Activated CD4-positive, alpha-beta T cell treated with anti-CD3 and anti-CD28 coated beads for 4 hours (primary cell): ENCODE measurements around the gene CHID1.

Source experiments
- DNase-seq, 2 donors: peaks; one replicate each; pipeline ENCODE4 v3.0.0-alpha.2; 2020

CHID1 gene

GRCh38 chr11:932435-932834 lies 21.8 kb upstream of the CHID1 start:
- no peak for DNase-seq

DNA sequence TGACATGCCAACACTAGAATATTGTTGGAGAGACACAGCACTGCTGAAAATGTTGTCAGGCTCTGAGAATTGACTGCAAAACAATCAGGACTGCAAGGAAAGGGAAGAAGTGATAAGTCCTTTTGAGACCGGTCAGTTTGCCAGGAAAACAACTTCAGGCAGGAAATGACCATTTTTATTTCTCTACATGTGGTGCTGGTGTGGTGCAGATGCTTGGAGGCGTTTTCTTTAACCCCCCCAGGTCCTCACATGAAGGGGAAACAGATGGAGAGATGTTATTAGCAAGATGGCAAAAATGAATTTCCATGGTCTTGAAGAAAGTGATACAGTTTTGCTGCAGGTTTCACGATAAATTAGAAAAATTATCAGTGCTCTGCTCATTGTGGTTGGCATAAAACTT lies 20.8 kb upstream of the CHID1 start:
- DNase-seq: no peak

- no peak for DNase-seq
These were observed 18.8 kb upstream of the CHID1 start for GRCh38 chr11:929405-929804.

DNA sequence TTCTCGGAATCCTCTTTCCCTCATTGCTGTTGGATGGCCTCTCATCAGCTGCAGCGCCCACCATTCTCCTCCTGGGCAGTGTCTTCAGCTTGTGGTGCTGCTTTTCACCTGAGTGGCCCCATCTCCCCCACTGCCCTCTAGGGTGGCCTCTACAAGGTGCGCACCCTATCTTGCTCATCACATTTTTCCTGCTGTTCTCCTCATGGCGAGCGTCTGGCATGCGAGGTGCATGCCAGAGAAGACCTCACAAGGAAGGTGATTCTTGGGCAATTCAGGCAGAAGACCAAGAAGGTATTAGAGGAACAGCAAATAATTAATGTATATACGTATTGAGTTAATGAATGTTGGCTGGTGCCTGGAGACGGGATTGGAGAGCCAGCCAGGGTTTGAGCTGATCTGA lies 18.2 kb upstream of the CHID1 start:
- DNase-seq: no peak

- peak; percentile 23 to 30 for DNase-seq
These were observed 17.3 kb upstream of the CHID1 start for GRCh38 chr11:927871-928270.

GRCh38 chr11:926341-926916 lies 15.8 kb upstream of the CHID1 start:
- DNase-seq: no peak

GRCh38 chr11:925496-926301 lies 15.1 kb upstream of the CHID1 start, which contains the start of gene AP2A2:
Gene AP2A2 (plus strand): TSS chr11:925870. CDS start chr11:926022, 152 bp downstream.
- peak; percentile 90 to 93 for DNase-seq

DNA sequence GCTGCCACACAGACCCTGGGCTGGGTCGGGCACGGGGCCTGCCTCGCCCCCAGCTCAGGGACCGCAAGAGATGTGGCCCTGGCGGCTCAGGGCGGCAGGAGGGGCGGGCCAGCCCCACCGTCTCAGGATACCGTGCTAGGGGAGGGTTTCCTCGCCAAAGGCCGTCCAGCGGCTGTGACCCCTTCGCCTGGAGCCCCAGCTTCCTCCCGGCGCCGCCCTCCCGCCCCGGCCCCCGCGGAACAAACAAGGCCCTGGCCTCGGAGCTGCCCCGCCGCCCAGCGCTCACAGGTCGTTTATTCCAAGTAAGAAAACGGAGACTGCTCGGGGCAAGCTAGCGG lies 14.5 kb upstream of the CHID1 start:
- DNase-seq: no peak

GRCh38 chr11:924406-925157 lies 14.0 kb upstream of the CHID1 start:
- DNase-seq: no peak

DNA sequence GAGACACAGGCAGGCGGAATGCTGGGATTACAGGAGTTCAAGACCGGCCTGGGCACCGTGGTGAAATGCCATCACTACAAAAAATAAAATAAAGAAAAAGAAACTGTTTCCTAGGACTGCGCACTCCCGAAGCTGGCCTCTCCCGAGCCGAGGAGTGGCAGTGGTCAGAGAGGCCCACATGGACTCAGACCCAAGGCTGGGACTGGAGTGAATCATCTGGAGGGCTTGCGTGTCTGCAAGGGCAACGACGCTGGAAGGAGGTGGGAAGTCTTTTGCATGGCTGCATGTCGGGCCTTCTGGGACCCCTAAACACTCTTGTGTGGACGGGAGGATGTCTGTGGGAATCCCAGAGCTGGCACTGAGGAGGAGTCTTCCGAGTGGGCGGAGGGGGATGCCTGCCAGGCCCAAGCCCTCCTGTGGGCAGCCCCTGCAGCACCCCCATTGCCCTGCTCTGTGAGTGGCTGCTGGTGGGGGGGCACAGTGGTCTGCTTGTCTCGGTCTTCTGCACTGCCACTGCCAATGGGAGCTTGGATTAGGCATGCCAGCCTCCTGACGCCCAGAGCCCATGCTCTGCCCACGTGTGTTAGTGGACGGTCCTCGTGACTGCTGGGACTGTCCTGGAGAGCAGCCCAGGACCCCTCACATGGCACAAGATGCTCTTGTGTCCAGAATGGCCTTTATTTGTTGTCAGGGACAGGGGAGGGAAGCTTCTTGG lies 13.2 kb upstream of the CHID1 start:
- DNase-seq: no peak

DNA sequence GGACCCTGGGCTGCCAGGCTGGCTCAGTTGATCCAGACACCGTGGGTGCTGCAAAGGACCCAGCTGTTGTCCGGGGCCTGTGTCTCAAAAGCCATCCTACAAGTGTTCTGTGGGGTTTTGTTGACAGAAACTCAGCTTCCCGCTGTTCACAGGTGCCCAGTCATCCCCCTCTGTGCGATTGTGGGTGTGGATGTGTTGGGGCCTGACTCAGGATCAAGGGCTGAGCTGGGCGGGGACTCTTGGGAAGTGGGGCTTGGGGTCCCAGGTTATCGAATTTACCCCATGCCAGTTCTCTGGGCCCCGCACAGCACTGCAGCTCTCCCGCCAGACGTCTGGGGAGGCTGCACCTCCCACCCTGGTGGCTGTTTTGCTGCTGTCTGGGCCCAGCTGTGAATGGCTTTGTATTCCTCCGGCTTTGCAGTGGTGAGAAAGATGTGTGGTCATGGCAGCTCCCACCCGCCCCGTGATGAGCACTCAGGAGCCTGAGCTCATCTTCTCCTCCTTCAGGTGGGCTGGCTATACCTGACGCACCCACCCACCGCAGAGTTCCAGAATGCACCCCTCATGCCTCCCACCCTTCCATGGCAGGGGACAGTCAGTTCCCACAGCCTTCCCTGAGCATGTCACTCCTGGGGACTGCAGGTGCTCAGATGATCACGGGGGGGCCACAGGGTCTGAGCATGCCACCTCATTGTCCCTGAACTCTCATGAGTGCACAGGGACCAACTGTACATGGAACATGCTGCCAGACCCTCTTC lies 11.5 kb upstream of the CHID1 start:
- DNase-seq: no peak

GRCh38 chr11:917426-917825 lies 6.8 kb upstream of the CHID1 start:
- no peak for DNase-seq

DNA sequence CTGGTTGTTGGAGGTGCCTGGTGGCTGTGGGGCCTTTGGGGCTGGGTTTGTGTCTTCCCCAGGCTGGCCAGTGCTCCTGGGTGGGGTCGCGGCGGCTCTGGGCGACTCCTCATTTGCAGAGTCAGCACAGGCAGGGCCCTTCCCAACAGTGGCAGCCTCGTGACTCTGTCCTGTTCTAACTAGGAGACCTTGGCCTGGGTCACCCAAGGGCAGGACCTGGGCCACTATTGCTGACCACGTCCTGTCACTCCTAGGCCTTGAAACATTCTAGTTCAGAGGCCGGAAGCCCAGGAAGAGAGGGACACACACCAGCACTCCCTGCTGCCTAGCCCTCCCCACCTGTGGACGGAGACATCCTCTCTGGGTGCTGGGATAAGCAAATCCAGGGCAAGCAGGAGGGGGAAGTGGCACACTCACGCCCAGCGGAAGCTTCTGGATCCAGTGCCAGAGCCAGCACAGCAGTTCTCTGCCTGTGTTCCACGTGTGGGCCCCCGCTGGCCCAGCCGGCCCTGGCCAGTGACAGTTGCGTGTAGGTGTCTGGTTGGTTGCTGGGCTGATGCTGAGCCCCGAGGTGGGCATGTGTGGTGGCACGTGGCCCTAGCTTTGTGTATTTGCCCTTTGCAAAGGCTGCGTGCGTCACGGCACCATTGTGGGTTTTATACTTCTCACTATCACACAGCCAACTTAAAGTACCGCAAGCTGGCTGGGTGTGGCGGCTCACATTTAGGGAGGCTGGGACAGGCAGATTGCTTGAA lies 4.3 kb upstream of the CHID1 start:
- no peak for DNase-seq

- DNase-seq: no peak
These were observed 3.6 kb upstream of the CHID1 start for GRCh38 chr11:914204-914603.

GRCh38 chr11:913043-913442 lies 2.4 kb upstream of the CHID1 start:
- DNase-seq: no peak

DNA sequence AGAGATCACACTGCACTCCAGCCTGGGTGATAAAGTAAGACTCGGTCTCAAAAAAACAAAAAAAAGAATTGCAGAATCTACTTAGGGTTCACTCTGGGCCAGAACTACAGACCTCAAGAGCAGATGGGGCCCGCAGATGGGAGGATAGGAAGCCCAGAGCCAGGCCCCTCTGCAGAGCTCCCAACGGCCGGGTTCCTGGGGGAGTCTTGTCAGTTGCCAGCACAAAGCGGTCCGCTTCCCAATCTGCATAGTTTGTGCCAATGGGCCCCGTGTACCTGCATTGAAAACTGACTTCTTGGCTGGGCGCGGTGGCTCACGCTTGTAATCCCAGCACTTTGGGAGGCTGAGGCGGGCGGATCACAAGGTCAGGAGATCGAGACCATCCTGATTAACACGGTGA lies 1.7 kb upstream of the CHID1 start:
- DNase-seq: no peak

DNA sequence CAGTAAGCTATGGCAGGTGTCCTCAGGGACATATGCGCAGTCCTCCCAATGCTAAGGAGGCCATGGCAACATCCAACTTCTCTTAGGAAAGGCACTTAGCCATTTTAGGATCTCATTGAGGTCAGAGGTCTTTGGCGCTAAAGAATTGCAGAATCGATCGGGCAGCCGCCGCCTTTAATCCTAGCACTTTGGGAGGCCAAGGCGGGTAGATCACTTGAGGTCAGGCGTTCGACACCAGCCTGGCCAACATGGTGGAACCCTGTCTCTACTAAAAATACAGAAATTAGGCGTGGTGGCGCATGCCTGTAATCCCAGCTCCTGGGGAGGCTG lies 1.2 kb upstream of the CHID1 start:
- no peak for DNase-seq

GRCh38 chr11:911031-911889 lies 650 bp upstream of the CHID1 start:
- peak; percentile 31 to 42 for DNase-seq

GRCh38 chr11:910044-910588 lies 494 bp downstream of the CHID1 start:
- peak; percentile 63 to 77 for DNase-seq

DNA sequence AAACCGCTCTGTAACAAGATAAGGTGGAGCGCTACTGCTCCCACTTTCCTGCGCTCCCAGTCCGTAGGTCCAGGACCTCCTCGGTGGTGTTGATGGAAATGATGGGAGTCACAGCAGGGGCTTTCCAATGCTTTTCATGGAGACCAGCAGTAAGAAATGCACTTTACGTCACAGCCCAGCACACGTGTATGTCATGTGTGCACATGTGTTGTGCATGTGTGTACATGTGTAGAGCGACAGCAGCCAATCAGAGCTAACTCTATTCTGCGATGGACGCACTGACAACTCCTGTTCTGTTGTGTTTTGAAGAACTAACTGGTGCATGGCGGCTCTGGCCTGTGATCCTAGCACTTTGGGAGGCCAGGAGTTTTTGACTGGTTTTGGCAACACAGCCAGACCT lies 1.2 kb downstream of the CHID1 start:
- no peak for DNase-seq

DNA sequence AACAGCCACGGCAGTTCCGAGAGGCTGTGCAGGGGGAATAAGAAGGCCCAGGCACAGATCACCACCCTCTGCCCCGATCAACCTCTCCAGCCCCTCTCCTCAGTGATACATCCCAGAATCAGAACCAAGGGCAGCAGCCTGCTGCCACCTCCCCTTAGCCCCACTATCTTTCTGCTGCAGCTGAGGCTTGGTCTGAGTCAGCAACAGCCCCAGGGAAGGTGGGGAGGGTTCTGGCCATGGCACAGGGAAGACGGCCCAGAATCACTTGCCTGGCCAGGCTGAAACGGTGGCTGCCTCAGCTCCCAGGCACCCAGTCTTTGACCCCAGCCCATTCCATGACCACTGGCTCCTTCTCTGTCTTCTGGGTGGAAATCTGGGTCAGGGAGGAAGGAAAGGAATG lies 2.3 kb downstream of the CHID1 start:
- no peak for DNase-seq
